C4-2B (cell line): ENCODE data around the gene SEMA5B.

Experiments
- H3K27ac ChIP-seq: fragments of 450-650 bp; 2 replicates; pipeline ENCODE4 v1.5.1; 2017
- CTCF ChIP-seq: fragments of 450-650 bp; conservative IDR thresholded peaks from 2 replicates; pipeline ENCODE4 v1.5.1; 2017; ENCODE audit warnings: mild to moderate bottlenecking
- ZFX ChIP-seq: fragments of 450-650 bp; IDR thresholded peaks from 2 replicates; pipeline ENCODE4 v1.6.1; 2017

Gene SEMA5B

DNA sequence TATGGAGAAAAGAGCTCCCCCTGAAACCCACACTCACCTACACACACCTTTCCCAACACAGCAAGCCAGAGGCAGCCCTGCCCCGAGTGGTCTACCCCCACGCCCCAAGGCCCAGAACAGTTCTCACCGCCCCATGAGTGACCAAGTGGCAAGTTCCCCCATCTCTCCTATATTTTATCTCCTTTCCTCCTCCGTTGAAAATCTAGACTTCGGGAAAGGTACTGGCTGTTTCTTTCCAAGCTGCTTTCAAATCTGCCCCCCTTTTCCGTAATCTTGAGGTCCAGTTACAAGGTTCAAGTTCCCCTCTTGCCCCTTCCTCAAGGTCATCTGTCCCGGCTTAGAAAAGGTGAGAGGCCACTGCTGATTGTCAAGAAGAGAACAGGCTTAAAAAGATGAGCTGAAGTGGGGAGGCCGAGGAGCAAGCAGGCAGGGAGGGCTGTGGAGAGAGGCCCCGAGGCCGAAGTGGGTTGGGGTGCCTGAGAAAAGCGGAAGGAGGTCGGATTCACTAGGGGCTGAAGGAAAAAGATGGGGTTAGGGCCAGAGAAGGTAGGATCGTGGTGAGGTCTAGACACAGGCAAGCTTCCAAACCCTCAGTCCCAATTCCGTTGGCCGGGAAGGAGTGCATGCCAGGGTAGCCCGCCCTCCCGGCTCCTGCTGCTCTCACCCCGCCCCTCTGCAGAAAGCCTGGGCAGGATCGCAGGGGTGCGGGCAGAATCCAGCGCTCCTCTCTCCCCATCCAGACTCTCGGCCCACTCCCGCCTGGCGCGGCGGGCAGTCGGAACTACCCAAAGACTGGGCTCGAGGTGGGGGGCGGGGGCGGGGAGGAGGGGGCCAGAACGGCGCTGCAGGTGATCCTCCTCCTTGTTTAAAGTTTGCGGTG, 1.7 kb downstream of the SEMA5B start:
- TF ChIP-seq CTCF: no peak
- TF ChIP-seq ZFX: no peak
- H3K27ac ChIP-seq: no peak overlapping the region

DNA sequence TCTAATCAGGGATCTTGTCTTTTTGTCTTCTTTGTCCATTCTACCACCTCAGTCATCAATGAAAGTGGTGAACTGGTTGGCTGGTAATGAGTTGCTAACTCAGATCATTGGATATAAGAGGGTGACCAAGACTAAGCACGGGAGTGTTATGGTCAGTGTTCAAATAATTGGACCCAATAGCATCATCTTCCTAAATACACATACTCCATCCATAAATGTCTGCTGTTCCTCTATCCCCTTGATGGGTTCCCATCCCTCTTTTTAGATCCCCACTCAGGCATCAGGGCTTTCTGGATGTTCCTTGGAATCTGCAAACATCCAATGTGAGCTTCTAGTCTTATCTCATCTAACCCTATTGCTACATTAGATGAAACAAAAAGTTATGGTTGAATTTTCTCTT, 3.5 kb downstream of the SEMA5B start:
- TF ChIP-seq ZFX (no peak), CTCF (no peak)
- no peak overlapping the region for H3K27ac ChIP-seq

GRCh38 chr3:123021996-123022510, 5.5 kb downstream of the SEMA5B start:
- no peak overlapping the region for H3K27ac ChIP-seq
- TF ChIP-seq CTCF: no peak
- TF ChIP-seq ZFX: no peak

DNA sequence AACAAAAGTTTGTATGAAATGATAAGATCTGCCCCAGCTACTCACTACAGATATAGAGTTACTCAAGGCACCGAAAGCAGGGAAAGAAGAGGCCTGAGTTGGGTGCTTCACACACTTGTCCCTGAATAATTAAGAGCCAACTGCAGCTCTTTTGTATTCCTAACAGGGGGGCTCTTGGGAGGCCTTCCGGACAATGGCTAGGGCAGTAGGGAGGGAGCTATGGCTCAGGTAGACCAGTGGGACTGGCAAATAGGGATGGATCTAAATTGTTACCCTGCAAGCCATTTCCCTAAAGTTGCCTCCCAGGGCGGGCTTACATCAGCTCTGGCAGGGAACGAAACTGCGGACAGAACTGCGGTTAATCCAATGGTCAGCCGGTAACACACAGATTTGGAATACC, 6.2 kb downstream of the SEMA5B start:
- no peak for TF ChIP-seq CTCF
- no peak for TF ChIP-seq ZFX
- H3K27ac ChIP-seq: no peak overlapping the region

DNA sequence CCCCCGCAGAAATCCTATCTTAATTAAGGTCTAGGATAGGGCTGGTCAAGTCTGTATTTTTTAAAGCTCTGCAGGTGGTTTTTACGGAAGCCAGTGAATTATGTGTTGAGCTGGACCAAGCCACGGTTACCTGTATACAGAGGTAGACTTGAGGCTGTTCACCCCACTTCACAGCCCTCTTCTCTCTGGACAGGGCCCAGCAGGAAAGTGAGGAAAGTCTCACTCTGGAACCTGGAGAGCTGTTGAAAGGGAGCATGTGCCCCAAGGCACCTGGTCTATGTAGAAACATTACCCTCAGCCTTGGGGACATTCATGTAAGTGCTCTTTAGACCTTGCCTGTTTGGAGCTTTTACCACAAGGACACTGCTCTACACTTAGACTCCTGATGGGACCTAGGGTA, 6.9 kb downstream of the SEMA5B start:
- H3K27ac ChIP-seq: no peak overlapping the region
- no peak for TF ChIP-seq ZFX

DNA sequence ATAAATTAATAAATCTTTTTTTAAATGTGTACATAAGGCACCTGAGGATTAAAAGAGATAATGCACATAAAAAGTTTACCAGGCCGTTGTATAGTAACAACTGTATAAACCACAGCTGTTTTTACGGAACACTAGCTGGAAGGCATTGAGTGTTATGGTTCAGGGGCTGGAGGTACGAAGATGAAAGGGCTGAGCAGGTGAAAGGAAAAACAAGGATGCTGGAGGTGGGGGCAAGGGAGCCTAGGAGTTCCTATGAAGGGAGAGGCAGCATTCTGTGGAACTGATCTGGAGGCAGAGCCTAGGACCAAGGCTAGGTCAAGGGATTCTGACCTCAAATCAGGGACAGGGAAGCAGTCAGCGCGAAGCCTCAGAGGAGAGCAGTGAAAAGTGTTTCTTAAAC, 8.0 kb downstream of the SEMA5B start:
- no peak overlapping the region for H3K27ac ChIP-seq
- TF ChIP-seq ZFX (no peak), CTCF (no peak)

DNA sequence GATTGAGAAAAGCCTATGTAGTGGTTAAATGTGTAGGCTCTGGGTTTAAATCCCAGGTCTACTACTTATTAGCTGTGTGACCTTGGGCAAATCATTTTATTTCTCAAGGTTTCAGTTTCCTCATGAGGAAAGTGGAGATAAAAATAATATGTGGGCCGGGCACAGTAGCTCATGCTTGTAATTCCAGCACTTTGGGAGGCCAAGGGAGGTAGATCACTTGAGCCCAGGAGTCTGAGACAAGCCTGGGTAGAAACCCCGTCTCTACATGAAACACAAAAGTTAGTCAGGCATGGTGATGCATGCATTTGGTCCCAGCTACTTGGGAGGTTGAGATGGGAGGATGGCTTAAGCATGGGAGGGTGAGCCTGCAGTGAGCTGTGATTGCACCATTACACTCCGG, 8.4 kb downstream of the SEMA5B start:
- no peak overlapping the region for H3K27ac ChIP-seq
- TF ChIP-seq CTCF (no peak), ZFX (no peak)

- TF ChIP-seq ZFX: 0 out of 2 replicates have a peak, but pooled peaks have one; percentile 11
- no peak for TF ChIP-seq CTCF
- H3K27ac ChIP-seq: no peak overlapping the region
These were observed 8.9 kb downstream of the SEMA5B start for GRCh38 chr3:123018683-123019082.
